GM19193 (cell line): ENCODE data around the gene TTC27.

ENCODE experiments used
- POLR2A ChIP-seq: IDR thresholded peaks from 4 replicates; pipeline ENCODE4 v1.6.1; 2011; ENCODE audit not compliant: insufficient read depth, insufficient read length; ENCODE audit errors: extremely low read depth

TTC27 gene

GRCh38 chr2:32865399-32866068 lies 237.7 kb downstream of the TTC27 start:
- no peak for TF ChIP-seq POLR2A
